ENCODE measurements around the gene DGKB. TPM values are rescaled to one million over a fixed set of nuclear protein-coding genes. Genes with fewer than 3 reads are reported as not detected.
A peak's percentile ranks its signal among the peaks of the same experiment; 100 is the strongest.

Gene DGKB
- polyA plus RNA-seq, 1 of the 3 experiments (the other 2 are of a cell fraction) = 2.1 TPM

- TF ChIP-seq, protein P1, sequence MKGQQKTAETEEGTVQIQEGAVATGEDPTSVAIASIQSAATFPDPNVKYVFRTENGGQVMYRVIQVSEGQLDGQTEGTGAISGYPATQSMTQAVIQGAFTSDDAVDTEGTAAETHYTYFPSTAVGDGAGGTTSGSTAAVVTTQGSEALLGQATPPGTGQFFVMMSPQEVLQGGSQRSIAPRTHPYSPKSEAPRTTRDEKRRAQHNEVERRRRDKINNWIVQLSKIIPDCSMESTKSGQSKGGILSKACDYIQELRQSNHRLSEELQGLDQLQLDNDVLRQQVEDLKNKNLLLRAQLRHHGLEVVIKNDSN (IDR thresholded peaks at IDR 0.05; ENCODE audit: borderline replicate concordance, low read depth) = no peak
- TF ChIP-seq PBX3 (IDR thresholded peaks at IDR 0.05) (peak; percentile 38; the same call in 1 of the 2 replicates), IRF3 (IDR thresholded peaks at IDR 0.05; ENCODE audit: low read depth, low read length) (no peak), FOXM1 (IDR thresholded peaks at IDR 0.05; ENCODE audit: low read depth) (no peak), GATA2 (CRISPR knock-in tag; IDR thresholded peaks at IDR 0.05) (no peak), NFIC (IDR thresholded peaks at IDR 0.05; ENCODE audit: borderline replicate concordance) (peak; percentile 60), MEF2A (IDR thresholded peaks at IDR 0.05; ENCODE audit: borderline replicate concordance, low read depth) (0 out of 2 replicates have a peak, but pooled peaks have one; percentile 63), CTCF (IDR thresholded peaks at IDR 0.05) (no peak), RFX5 (IDR thresholded peaks at IDR 0.05; ENCODE audit: low read length) (no peak), TCF12 (IDR thresholded peaks at IDR 0.05) (peak; percentile 20; the same call in 1 of the 2 replicates), ELF1 (IDR thresholded peaks at IDR 0.05) (no peak), SIN3A (IDR thresholded peaks at IDR 0.05; ENCODE audit: borderline replicate concordance, low read depth, low read length) (no peak), NRF1 (IDR thresholded peaks at IDR 0.05; ENCODE audit: low read depth, low read length) (no peak), FOXJ3 (CRISPR knock-in tag; IDR thresholded peaks at IDR 0.05) (no peak), RAD21 (IDR thresholded peaks at IDR 0.05; ENCODE audit: low read length) (no peak), SMC3 (IDR thresholded peaks at IDR 0.05; ENCODE audit: low read depth, low read length) (no peak), YY1 (IDR thresholded peaks at IDR 0.05; ENCODE audit: low read depth) (no peak), JUND (IDR thresholded peaks at IDR 0.05) (peak; percentile 29)
These were observed 67.7 kb downstream of the DGKB start (continued) for GRCh38 chr7:14834883-14835282.

DNA sequence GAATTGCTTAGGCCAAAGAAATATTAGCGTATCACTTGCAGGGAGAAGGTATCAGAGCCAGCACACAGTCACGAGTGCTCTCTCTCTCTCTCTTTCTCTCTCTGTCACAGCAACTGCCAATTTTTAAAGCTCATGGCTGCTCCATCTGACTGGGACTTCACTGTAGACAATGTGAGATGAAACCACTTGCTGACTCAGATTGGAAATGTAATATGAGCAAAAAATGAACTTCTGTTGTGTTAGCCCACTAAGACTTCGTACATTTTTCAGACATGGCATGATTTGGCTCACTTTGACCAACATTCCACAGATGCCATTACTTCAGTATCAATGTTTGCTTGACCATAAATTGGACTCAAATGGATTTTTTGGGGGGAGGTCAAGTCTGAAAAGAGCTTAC is 68.1 kb downstream of the DGKB start:
- Histone ChIP-seq H3K27me3 (ENCODE audit: insufficient read depth) (no peaks in the 10 kb centered on the region), H3K4me3 (ENCODE audit: low read depth in 2 of 2, low read length in 1 of 2) (peak overlapping the region; percentile 17 to 48; a peak in 3 of 4 replicates), H3K9me3 (no peaks in the 10 kb centered on the region), H3K9me2 (no peaks in the 10 kb centered on the region), H3K9ac (peak overlapping the region; percentile 65), H4K20me1 (ENCODE audit: insufficient read depth) (no peaks in the 10 kb centered on the region), H3K36me3 (replicated peaks in 1 of 2; ENCODE audit: control insufficient read depth in 1 of 2, insufficient read depth in 2 of 2, low read length in 1 of 2) (no peaks in the 10 kb centered on the region), H3K4me2 (peak overlapping the region; percentile 72), H3F3A (replicated peaks; ENCODE audit: insufficient read depth) (peaks cover 57% of the 10 kb centered on the region), H3K27ac (ENCODE audit: low read depth in 2 of 2, low read length in 1 of 2) (peak overlapping the region; percentile 73 to 92), H3K79me2 (ENCODE audit: insufficient read depth) (no peaks in the 10 kb centered on the region), H3K4me1 (ENCODE audit: control insufficient read depth in 1 of 2, insufficient read depth in 2 of 2, low read depth in 1 of 2, low read length in 1 of 2) (peaks cover 17 to 49% of the 10 kb centered on the region in 2 experiments), H2AFZ (ENCODE audit: low read depth) (peak overlapping the region; percentile 11; the same call in 1 of the 2 replicates)
- POLR2A ChIA-PET = no interaction called here
- WGBS (ENCODE audit: low lambda C conversion rate) = 13% methylated on average over 3 of the region's 3 CpGs
- no peak for DNase-seq
- CTCF ChIA-PET = interaction anchor here (0.7 to 2.0 kb wide), 4 partner anchors 10 to 143 kb away, joined by 3 to 5 read pairs (median 4); no protein-coding TSS in a partner anchor
- TF ChIP-seq RXRA (IDR thresholded peaks at IDR 0.05; ENCODE audit: borderline replicate concordance, low read depth) (peak; percentile 84; the same call in 1 of the 2 replicates), POLR2AphosphoS5 (IDR thresholded peaks at IDR 0.05; ENCODE audit: low read depth, low read length) (peak; percentile 41; the same call in 1 of the 2 replicates), MEF2A (IDR thresholded peaks at IDR 0.05; ENCODE audit: borderline replicate concordance, low read depth) (peak; percentile 32; the same call in 1 of the 2 replicates), FOSL2 (IDR thresholded peaks at IDR 0.05; ENCODE audit: borderline replicate concordance, low read depth) (peak; percentile 89), CTCF (IDR thresholded peaks at IDR 0.05) (no peak), IRF3 (IDR thresholded peaks at IDR 0.05; ENCODE audit: low read depth, low read length) (no peak), ELF1 (IDR thresholded peaks at IDR 0.05) (no peak), JUND (IDR thresholded peaks at IDR 0.05) (peak; percentile 91)
- TF ChIP-seq, protein P1 (IDR thresholded peaks at IDR 0.05; ENCODE audit: borderline replicate concordance, low read depth) = peak; percentile 58; the same call in 1 of the 2 replicates

All from SK-N-SH (cell line).